Lower leg skin (tissue), 3 donors: ENCODE results near the gene MBD3.

ENCODE experiments used
- CTCF ChIP-seq, 3 donors: fragments of 450-650 bp; IDR thresholded peaks; one replicate each; pipeline ENCODE4 v1.5.1; 2016; ENCODE audit warnings: antibody characterized with exemption in 3 of 3, mild to moderate bottlenecking in 3 of 3, moderate library complexity in 2 of 3
- POLR2A ChIP-seq, 2 donors: fragments of 450-650 bp; IDR thresholded peaks; one replicate each; pipeline ENCODE4 v1.6.1; 2016 to 2017; ENCODE audit warnings: antibody characterized with exemption in 2 of 2, mild to moderate bottlenecking in 1 of 2, moderate library complexity in 1 of 2

DNA sequence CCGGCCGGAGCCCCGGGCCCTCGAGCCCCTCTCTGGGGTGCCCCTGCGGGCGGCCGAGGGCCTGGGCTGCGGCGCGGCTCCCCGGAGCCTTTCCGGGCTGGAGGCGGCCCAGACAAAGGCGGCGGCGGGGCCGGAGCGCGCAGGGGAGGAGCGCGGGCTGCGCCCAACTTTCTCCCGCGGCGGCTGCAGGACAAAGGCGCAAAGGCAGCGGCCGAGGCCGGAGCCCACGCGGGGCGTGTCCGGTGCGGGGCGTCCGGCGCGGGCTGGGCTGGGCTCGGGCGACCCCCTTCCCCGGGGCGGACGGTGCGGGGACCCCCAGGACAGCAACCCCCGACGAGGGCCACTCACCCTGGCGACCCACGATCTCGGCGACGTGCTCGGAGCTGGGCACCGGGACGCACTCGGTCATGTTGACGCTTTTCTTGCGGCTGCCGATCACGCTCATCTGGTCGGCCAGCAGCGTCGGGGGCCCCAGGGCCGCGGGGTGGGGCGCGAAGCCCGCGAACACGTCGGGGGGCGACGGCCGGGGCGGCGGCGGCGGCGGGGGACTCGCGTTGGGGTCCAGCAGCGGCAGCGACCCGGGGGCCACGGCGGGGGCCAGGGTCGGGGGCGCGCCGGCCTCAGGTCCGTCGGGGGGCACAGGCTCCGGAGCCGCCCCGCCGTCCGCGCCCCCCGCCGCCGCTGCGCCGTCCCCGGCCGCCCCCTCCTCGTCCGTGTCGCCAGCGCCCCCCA is 25.4 kb downstream of the MBD3 start:
- no peak for TF ChIP-seq CTCF (IDR thresholded peaks at IDR 0.05)
- TF ChIP-seq POLR2A (IDR thresholded peaks at IDR 0.05) = no peak
